ENCODE results near the gene KCNJ1. TPM values are rescaled to one million over a fixed set of nuclear protein-coding genes. Genes with fewer than 3 reads are reported as not detected.

The KCNJ1 gene
- total RNA-seq, 4 donors from 2014 or later, result not detected

GRCh38 chr11:128905345-128906184 is 38.5 kb upstream of the KCNJ1 start:
- no peaks in the 10 kb centered on the region for H3K36me3 ChIP-seq
- no peak for TF ChIP-seq POLR2A (IDR thresholded peaks at IDR 0.05; ENCODE audit: low read depth)
- no peak for TF ChIP-seq EP300 (IDR thresholded peaks at IDR 0.05)
- peak; percentile 25 to 57 (median 41) for TF ChIP-seq CTCF (IDR thresholded peaks at IDR 0.05)
- TF ChIP-seq POLR2AphosphoS5 (IDR thresholded peaks at IDR 0.05), result no peak
- 2% methylated on average over 30 of the region's 45 CpGs for WGBS
- H3K4me1 ChIP-seq, result peaks cover 23 to 55% (median 30%) of the 10 kb centered on the region in 4 donors
- peak overlapping the region; percentile 58 to 67 (median 60) for H3K4me3 ChIP-seq
- no peak for DNase-seq (ENCODE audit: extremely low spot score)
- intact Hi-C loops (cut with DNase I), result no loop called here
- no peaks in the 10 kb centered on the region for H3K9me3 ChIP-seq
- H3K27ac ChIP-seq (replicated peaks in 1 of 4), result peak overlapping the region; percentile 53 to 68 (median 59)
- H3K27me3 ChIP-seq, result peaks cover 0 to 18% (median 0%) of the 10 kb centered on the region in 4 donors

GRCh38 chr11:128904656-128905344 is 37.7 kb upstream of the KCNJ1 start:
- Histone ChIP-seq H3K27ac (replicated peaks in 1 of 4) (peak overlapping the region; percentile 53 to 68 (median 59)), H3K27me3 (peaks cover 0 to 13% (median 0%) of the 10 kb centered on the region in 4 donors), H3K36me3 (no peaks in the 10 kb centered on the region), H3K4me3 (peak overlapping the region; percentile 58 to 67 (median 60)), H3K4me1 (peaks cover 23 to 59% (median 32%) of the 10 kb centered on the region in 4 donors), H3K9me3 (no peaks in the 10 kb centered on the region)
- intact Hi-C loops (cut with DNase I), result no loop called here
- 20% methylated on average over 13 of the region's 25 CpGs for WGBS
- no peak for DNase-seq (ENCODE audit: extremely low spot score)
- TF ChIP-seq POLR2A (IDR thresholded peaks at IDR 0.05; ENCODE audit: low read depth), result no peak
- no peak for TF ChIP-seq EP300 (IDR thresholded peaks at IDR 0.05)
- no peak for TF ChIP-seq POLR2AphosphoS5 (IDR thresholded peaks at IDR 0.05)
- TF ChIP-seq CTCF (IDR thresholded peaks at IDR 0.05), result no peak

DNA sequence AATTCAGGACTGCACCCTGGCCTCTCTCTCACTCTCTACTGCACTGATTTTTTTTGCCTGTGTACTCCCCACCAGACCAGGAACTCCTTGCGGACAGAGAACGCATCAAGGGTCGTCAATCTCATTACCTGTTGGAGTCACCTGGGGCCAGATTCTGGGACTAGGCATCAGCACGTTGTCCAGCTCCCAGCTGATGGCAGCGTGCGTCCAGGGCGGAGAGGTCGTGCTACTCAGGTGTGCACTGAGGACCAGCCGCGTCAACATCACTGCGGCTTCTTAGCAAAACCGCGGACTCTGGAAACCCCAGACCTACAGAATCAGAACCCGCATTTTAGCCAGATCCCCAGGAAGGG is 37.2 kb upstream of the KCNJ1 start:
- Histone ChIP-seq H3K4me3 (no peak overlapping the region), H3K27ac (replicated peaks in 1 of 4) (no peak overlapping the region), H3K9me3 (no peaks in the 10 kb centered on the region), H3K27me3 (peaks cover 0 to 8% (median 0%) of the 10 kb centered on the region in 4 donors), H3K4me1 (peaks cover 23 to 57% (median 30%) of the 10 kb centered on the region in 4 donors), H3K36me3 (no peaks in the 10 kb centered on the region)
- intact Hi-C loops (cut with DNase I), result no loop called here
- no peak for DNase-seq (ENCODE audit: extremely low spot score)
- no peak for TF ChIP-seq CTCF (IDR thresholded peaks at IDR 0.05)
- no peak for TF ChIP-seq POLR2A (IDR thresholded peaks at IDR 0.05; ENCODE audit: low read depth)
- 82% methylated on average over 14 of the region's 14 CpGs for WGBS

DNA sequence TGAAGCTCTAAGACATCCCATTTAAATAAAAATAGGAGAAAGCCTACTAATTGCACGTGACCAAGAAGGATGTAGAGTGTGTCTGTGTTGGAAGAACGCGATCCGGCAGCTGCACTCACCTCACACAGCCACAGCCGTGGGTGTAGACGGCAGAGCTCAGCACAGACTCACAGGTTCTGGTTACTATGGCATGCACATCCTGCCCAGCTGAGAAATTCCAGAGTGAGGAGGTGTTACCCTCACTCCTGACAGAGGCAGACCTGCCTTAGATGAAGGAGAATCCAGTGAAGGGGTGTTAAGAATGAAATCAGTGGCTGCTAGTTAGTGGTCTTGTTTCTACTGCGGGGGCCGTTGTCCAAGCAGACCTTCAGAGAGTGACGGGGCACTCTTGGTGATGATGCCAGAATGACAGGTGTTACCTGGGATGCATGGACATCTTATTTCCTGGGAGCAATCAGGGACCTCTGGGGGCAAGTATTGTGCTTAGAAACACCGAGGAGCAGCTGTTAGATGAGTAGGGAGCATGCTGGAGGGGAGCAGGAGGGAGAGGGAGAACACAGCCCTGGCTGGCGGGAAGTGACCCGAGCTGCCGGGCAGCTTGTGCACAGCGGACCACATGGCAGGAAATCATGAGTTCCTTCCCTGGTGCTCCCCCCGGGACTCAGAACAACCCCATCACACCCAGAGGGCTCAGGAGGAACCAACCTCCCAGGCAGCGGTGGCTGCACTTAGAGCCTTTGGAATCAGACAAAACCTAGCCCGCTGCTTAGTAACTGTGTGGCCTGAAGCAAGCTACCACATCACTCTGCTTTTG is 36.4 kb upstream of the KCNJ1 start:
- no peak for DNase-seq (ENCODE audit: extremely low spot score)
- WGBS, result 76% methylated on average over 15 of the region's 17 CpGs

More for the DNA sequence above, 36.4 kb upstream of the KCNJ1 start:
- TF ChIP-seq POLR2AphosphoS5 (IDR thresholded peaks at IDR 0.05) (peak in 1 of 2 donors; percentile 19), CTCF (IDR thresholded peaks at IDR 0.05) (no peak)
- no peaks in the 10 kb centered on the region for H3K9me3 ChIP-seq
- no peak overlapping the region for H3K27ac ChIP-seq (replicated peaks in 1 of 4)
- intact Hi-C loops (cut with DNase I), result no loop called here
- peaks cover 18 to 49% (median 25%) of the 10 kb centered on the region in 4 donors for H3K4me1 ChIP-seq
- H3K27me3 ChIP-seq, result peaks cover 0 to 4% (median 0%) of the 10 kb centered on the region in 4 donors
- no peaks in the 10 kb centered on the region for H3K36me3 ChIP-seq
- H3K4me3 ChIP-seq, result no peak overlapping the region
